Stomach (tissue), 9 donors: Measurements from ENCODE around the gene RNF130. TPM values are rescaled to one million over a fixed set of nuclear protein-coding genes. Genes with fewer than 3 reads are reported as not detected.

Source experiments
- DNase-seq, 2 donors: peaks; one replicate each; pipeline versions ENCODE4 v3.0.0 to v3.0.0-alpha.2; 2013 to 2019
- H3K27ac ChIP-seq, 5 donors: fragments of 200-600 bp in 4 of 5; sonication (generic) in 4 of 5; one replicate each; pipeline ENCODE4 v1.5.1; 2013 to 2019; ENCODE audit warnings: mild to moderate bottlenecking in 1 of 5, moderate library complexity in 1 of 5
- H3K27me3 ChIP-seq, 3 donors: fragments of 200-600 bp; sonication (generic); one replicate each; pipeline ENCODE4 v1.5.1; 2017 to 2019; ENCODE audit warnings: mixed run types in 1 of 3
- H3K36me3 ChIP-seq, 4 donors: fragments of 200-600 bp; sonication (generic); 1 replicate in 3 of 4; 2 replicates in 1 of 4; pipeline ENCODE4 v1.5.1; 2016 to 2019
- H3K4me1 ChIP-seq, 4 donors: fragments of 200-600 bp; sonication (generic); one replicate each; pipeline ENCODE4 v1.5.1; 2016 to 2019
- H3K4me3 ChIP-seq, 4 donors: fragments of 200-600 bp; sonication (generic) in 3 of 4; one replicate each; pipeline ENCODE4 v1.5.1; 2016 to 2019; ENCODE audit warnings: mild to moderate bottlenecking in 1 of 4
- H3K9me3 ChIP-seq, 4 donors: fragments of 200-600 bp; sonication (generic); one replicate each; pipeline ENCODE4 v1.5.1; 2016 to 2019
- EP300 ChIP-seq: sonication (generic); formaldehyde crosslinking; IDR thresholded peaks from one replicate; pipeline ENCODE4 v1.6.1; 2017; ENCODE audit warnings: antibody characterized with exemption
- POLR2A ChIP-seq, 4 donors: fragments of 450-650 bp; IDR thresholded peaks; one replicate each; pipeline ENCODE4 v1.6.1; 2016; ENCODE audit warnings: antibody characterized with exemption in 4 of 4, control low read depth in 2 of 4, mild to moderate bottlenecking in 1 of 4, moderate library complexity in 1 of 4
- POLR2AphosphoS5 ChIP-seq, 3 donors: sonication (generic); formaldehyde crosslinking; IDR thresholded peaks; one replicate each; pipeline ENCODE4 v1.6.1; 2016; ENCODE audit warnings: antibody characterized with exemption in 3 of 3
- WGBS, 5 donors: extraction: QIAGEN DNeasy Blood & Tissue Kit in 3 of 5; methylation state at CpG; one replicate each; pipeline versions ENCODE4 v1.1.5 to v1.1.7; 2013 to 2018; 5-methylcytosine and 5-hydroxymethylcytosine counted together
- intact Hi-C: fragments of 100-400 bp; cut with DNase I; formaldehyde crosslinking; loops from one replicate; pipeline ENCODE4 v1.15.1; 2023; ENCODE audit warnings: low total_unique reads
- polyA plus RNA-seq, 3 donors: library from polyadenylated mRNA; stranded (reverse); fragments of 200-250 nt; gene quantifications; one replicate each; pipeline ENCODE4 v1.2.3, GENCODE V29; 2013
- total RNA-seq, 5 donors: library from RNA; depleted of rRNA; stranded (reverse); fragments of >200 nt; gene quantifications; one replicate each; pipeline versions ENCODE4 v1.1.0 to v1.2.3, GENCODE V29; 2014 to 2016
- TF ChIP-seq, protein P1 (sequence below), 7 experiments: fragments of 450-650 bp in 4 of 7; fragments of 200-600 bp in 3 of 7; sonication (generic) in 3 of 7; IDR thresholded peaks; one replicate each; pipeline ENCODE4 v1.5.1; 2016 to 2019; ENCODE audit warnings: antibody characterized with exemption in 7 of 7, control low read depth in 2 of 7, mild to moderate bottlenecking in 1 of 7
- donor health status: healthy with polysubstance abuse.
- donor health status: Bipolar disorder and iron deficiency.
- donor health status: healthy.

The RNF130 gene
- total and polyA plus RNA-seq, 8 donors = 27.0 to 87.8 (median 56.1) TPM

DNA sequence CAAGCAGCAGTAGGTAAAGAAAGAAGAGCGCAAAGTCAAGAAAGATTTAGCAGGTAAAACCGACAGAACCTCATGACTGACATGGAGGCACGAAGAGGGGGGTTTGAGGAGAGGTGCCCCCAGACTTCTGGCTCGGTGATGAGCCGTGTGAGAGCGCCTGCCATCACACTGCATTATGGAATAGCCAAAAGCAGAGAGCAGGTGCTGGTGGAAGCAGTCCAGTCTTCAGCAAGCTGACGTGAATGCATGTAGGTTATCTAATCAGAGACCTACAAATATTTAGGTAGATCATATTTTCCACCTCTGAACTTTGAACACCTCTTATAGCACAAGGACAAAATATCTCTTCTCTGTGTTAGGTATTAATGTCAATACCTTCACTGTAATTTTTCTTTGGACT lies 68.4 kb downstream of the RNF130 start:
- Histone ChIP-seq H3K27ac (no peak overlapping the region), H3K9me3 (no peaks in the 10 kb centered on the region), H3K4me1 (peaks cover 0 to 42% (median 9%) of the 10 kb centered on the region in 4 donors), H3K27me3 (no peaks in the 10 kb centered on the region), H3K36me3 (peaks cover 0 to 23% (median 19%) of the 10 kb centered on the region in 4 donors), H3K4me3 (no peak overlapping the region)
- DNase-seq = peak in 1 of 2 donors; percentile 42
- intact Hi-C loops = no loop called here
- 42 to 70% (median 63%) methylated on average over 7 of the region's 7 CpGs for WGBS, 5 donors
- TF ChIP-seq POLR2A (IDR thresholded peaks at IDR 0.05) (no peak), EP300 (no peak), POLR2AphosphoS5 (IDR thresholded peaks at IDR 0.05) (no peak)
- TF ChIP-seq, protein P1, sequence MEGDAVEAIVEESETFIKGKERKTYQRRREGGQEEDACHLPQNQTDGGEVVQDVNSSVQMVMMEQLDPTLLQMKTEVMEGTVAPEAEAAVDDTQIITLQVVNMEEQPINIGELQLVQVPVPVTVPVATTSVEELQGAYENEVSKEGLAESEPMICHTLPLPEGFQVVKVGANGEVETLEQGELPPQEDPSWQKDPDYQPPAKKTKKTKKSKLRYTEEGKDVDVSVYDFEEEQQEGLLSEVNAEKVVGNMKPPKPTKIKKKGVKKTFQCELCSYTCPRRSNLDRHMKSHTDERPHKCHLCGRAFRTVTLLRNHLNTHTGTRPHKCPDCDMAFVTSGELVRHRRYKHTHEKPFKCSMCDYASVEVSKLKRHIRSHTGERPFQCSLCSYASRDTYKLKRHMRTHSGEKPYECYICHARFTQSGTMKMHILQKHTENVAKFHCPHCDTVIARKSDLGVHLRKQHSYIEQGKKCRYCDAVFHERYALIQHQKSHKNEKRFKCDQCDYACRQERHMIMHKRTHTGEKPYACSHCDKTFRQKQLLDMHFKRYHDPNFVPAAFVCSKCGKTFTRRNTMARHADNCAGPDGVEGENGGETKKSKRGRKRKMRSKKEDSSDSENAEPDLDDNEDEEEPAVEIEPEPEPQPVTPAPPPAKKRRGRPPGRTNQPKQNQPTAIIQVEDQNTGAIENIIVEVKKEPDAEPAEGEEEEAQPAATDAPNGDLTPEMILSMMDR (IDR thresholded peaks at IDR 0.05) = no peak

DNA sequence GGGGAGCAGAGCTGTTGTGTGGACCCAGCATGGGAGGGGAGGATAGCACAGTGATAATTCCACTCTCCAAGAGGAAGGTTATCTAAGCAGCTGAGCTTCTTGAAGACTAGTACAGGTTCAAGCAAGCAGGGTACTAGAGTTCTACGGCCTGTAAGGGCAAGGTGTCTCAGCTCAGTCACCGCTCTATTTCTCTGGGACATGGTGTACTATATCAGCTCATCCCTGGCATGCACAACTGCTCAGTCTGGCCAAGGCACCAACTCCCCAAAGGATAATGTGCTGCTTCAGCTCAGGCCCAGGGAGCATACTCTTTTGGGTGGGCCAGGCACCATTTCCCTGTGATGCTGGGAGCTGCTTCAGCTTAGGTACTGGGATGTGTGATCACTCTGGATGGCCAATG lies 69.8 kb downstream of the RNF130 start:
- TF ChIP-seq POLR2A (IDR thresholded peaks at IDR 0.05) = no peak
- TF ChIP-seq EP300 = no peak
- TF ChIP-seq, protein P1 (IDR thresholded peaks at IDR 0.05) = no peak
- no peak for DNase-seq
- WGBS, 5 donors = 75 to 96% (median 94%) methylated on average over 2 of the region's 2 CpGs

DNA sequence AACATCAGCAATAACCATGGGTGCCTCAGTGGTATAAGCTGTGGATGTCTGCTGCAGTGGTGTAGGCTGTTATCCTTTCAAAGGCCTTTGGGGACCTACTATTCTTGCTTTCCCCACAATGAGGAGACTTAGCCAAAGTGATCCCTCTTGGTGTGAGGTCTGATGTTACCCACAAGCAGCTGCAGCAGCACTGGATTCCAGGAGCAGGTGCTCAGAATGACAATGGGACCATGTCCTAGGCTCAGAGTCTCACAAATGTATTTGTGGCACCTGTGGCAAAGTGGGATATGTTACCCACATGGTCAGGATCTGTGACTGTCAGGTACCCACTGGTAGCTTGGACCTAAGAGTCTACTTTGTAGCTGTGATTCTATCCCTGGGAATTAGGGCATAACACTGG lies 70.4 kb downstream of the RNF130 start:
- Histone ChIP-seq H3K9me3 (peaks cover 0 to 5% (median 0%) of the 10 kb centered on the region in 4 donors), H3K4me1 (peaks cover 0 to 22% (median 2%) of the 10 kb centered on the region in 4 donors), H3K27ac (no peak overlapping the region), H3K27me3 (no peaks in the 10 kb centered on the region), H3K4me3 (no peak overlapping the region), H3K36me3 (peaks cover 0 to 23% (median 19%) of the 10 kb centered on the region in 4 donors)
- no peak for DNase-seq
- intact Hi-C loops = no loop called here
- no peak for TF ChIP-seq POLR2A (IDR thresholded peaks at IDR 0.05)
- TF ChIP-seq EP300 = no peak
- no peak for TF ChIP-seq POLR2AphosphoS5 (IDR thresholded peaks at IDR 0.05)
- TF ChIP-seq, protein P1 (IDR thresholded peaks at IDR 0.05) = no peak

More for the DNA sequence above, 69.8 kb downstream of the RNF130 start:
- peaks cover 0 to 28% (median 3%) of the 10 kb centered on the region in 4 donors for H3K4me1 ChIP-seq
- no peak overlapping the region for H3K4me3 ChIP-seq
- no peaks in the 10 kb centered on the region for H3K9me3 ChIP-seq
- peaks cover 0 to 23% (median 19%) of the 10 kb centered on the region in 4 donors for H3K36me3 ChIP-seq
- H3K27me3 ChIP-seq = no peaks in the 10 kb centered on the region
- intact Hi-C loops = no loop called here
- no peak overlapping the region for H3K27ac ChIP-seq

DNA sequence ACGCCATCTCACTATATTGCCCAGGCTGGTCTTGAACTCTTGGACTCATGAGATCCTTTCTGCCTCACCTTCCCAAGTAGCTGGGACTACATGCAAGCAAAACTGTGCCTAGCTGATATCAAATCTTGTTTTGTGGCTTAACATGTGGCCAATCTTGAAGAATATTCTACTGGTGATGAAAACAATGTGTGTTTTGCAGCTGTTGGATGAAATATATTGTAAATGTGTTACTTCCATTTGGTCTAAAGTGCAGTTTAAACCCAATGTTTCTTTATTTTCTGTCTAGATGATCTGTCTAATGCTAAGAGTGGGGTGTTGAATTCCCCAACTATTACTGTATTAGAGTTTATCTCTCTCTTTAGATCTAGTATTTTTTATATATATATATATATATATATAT lies 73.1 kb downstream of the RNF130 start:
- 92 to 100% (median 94%) methylated on average over 1 of the region's 1 CpG for WGBS, 5 donors

More for the DNA sequence above, 73.1 kb downstream of the RNF130 start:
- DNase-seq = no peak
- TF ChIP-seq, protein P1 (IDR thresholded peaks at IDR 0.05) = no peak
- no peak for TF ChIP-seq EP300
- no peak for TF ChIP-seq POLR2A (IDR thresholded peaks at IDR 0.05)
- no peak for TF ChIP-seq POLR2AphosphoS5 (IDR thresholded peaks at IDR 0.05)
- intact Hi-C loops = no loop called here
- Histone ChIP-seq H3K4me3 (no peak overlapping the region), H3K36me3 (peaks cover 0 to 23% (median 19%) of the 10 kb centered on the region in 4 donors), H3K27ac (no peak overlapping the region), H3K27me3 (no peaks in the 10 kb centered on the region), H3K4me1 (peaks cover 0 to 14% (median 0%) of the 10 kb centered on the region in 4 donors), H3K9me3 (peaks cover 0 to 6% (median 0%) of the 10 kb centered on the region in 4 donors)
